Measurements from ENCODE around the gene SNU13.
A peak's percentile ranks its signal among the peaks of the same experiment; 100 is the strongest.
"Not testable (repeated sequence)": the region's sequence is repeated elsewhere in the genome, so short reads cannot be mapped to it uniquely, and the experiment has no call there.

SNU13 gene

GRCh38 chr22:41688365-41689211, at the start of gene SNU13:
SNU13 (minus strand) TSS chr22:41688867; CDS start chr22:41688796, 71 bp downstream.
- peak; percentile 91 for DNase-seq (ENCODE audit: low spot score)

GRCh38 chr22:41733241-41733640, 44.6 kb upstream of the SNU13 start:
- DNase-seq (ENCODE audit: low spot score) = not testable (repeated sequence)

GRCh38 chr22:41732096-41732772, 43.6 kb upstream of the SNU13 start:
- no peak for DNase-seq (ENCODE audit: low spot score)

GRCh38 chr22:41731609-41732008, 42.9 kb upstream of the SNU13 start:
- no peak for DNase-seq (ENCODE audit: low spot score)

GRCh38 chr22:41725510-41726110, 36.9 kb upstream of the SNU13 start:
- no peak for DNase-seq (ENCODE audit: low spot score)

GRCh38 chr22:41722496-41722895, 33.8 kb upstream of the SNU13 start:
- DNase-seq (ENCODE audit: low spot score) = no peak

GRCh38 chr22:41713004-41713403, 24.3 kb upstream of the SNU13 start:
- no peak for DNase-seq (ENCODE audit: low spot score)

GRCh38 chr22:41709341-41709740, 20.7 kb upstream of the SNU13 start:
- DNase-seq (ENCODE audit: low spot score) = no peak

- no peak for DNase-seq (ENCODE audit: low spot score)
These were observed 14.1 kb upstream of the SNU13 start for GRCh38 chr22:41702763-41703162.

GRCh38 chr22:41700108-41700364, 11.4 kb upstream of the SNU13 start:
- no peak for DNase-seq (ENCODE audit: low spot score)

- DNase-seq (ENCODE audit: low spot score) = peak; percentile 84
These were observed 10.8 kb upstream of the SNU13 start, which contains the start of gene MEI1 for GRCh38 chr22:41699264-41700107. MEI1 (plus strand) TSS chr22:41699503; CDS start chr22:41699539, 36 bp downstream.

GRCh38 chr22:41697126-41697775, 8.6 kb upstream of the SNU13 start:
- DNase-seq (ENCODE audit: low spot score) = peak; percentile 83

GRCh38 chr22:41696703-41697102, 8.0 kb upstream of the SNU13 start:
- no peak for DNase-seq (ENCODE audit: low spot score)

GRCh38 chr22:41695211-41695610, 6.5 kb upstream of the SNU13 start:
- no peak for DNase-seq (ENCODE audit: low spot score)

- no peak for DNase-seq (ENCODE audit: low spot score)
These were observed 1.8 kb upstream of the SNU13 start for GRCh38 chr22:41690476-41690875.

GRCh38 chr22:41687901-41688364, 734 bp downstream of the SNU13 start:
- DNase-seq (ENCODE audit: low spot score) = no peak

GRCh38 chr22:41686890-41687289, 1.8 kb downstream of the SNU13 start:
- DNase-seq (ENCODE audit: low spot score) = not testable (repeated sequence)

GRCh38 chr22:41684194-41684593, 4.5 kb downstream of the SNU13 start:
- DNase-seq (ENCODE audit: low spot score) = no peak

- no peak for DNase-seq (ENCODE audit: low spot score)
These were observed 5.1 kb downstream of the SNU13 start for GRCh38 chr22:41683616-41684015.

- DNase-seq (ENCODE audit: low spot score) = no peak
These were observed 5.6 kb downstream of the SNU13 start for GRCh38 chr22:41683052-41683451.

- peak; percentile 84 for DNase-seq (ENCODE audit: low spot score)
These were observed 6.4 kb downstream of the SNU13 start for GRCh38 chr22:41682033-41682807.
